Activated CD4-positive, alpha-beta T cell treated with anti-CD3 and anti-CD28 coated beads, Interleukin-10, Interleukin-2, amounts not matched to agents 100 ng/mL and 50 ng/mL, durations not matched to agents 16 hours and 8 hours (primary cell): ENCODE results near the gene LITAFD.
A peak's percentile ranks its signal among the peaks of the same experiment; 100 is the strongest.
"Not testable (repeated sequence)": the region's sequence is repeated elsewhere in the genome, so short reads cannot be mapped to it uniquely, and the experiment has no call there.

ENCODE experiments used
- DNase-seq: peaks from one replicate; pipeline ENCODE4 v3.0.0-alpha.2; 2020

LITAFD gene

GRCh38 chr16:8858994-8859912 is 22.9 kb upstream of the LITAFD start:
- DNase-seq, result no peak

GRCh38 chr16:8859913-8860881 is 22.0 kb upstream of the LITAFD start:
- no peak for DNase-seq

DNA sequence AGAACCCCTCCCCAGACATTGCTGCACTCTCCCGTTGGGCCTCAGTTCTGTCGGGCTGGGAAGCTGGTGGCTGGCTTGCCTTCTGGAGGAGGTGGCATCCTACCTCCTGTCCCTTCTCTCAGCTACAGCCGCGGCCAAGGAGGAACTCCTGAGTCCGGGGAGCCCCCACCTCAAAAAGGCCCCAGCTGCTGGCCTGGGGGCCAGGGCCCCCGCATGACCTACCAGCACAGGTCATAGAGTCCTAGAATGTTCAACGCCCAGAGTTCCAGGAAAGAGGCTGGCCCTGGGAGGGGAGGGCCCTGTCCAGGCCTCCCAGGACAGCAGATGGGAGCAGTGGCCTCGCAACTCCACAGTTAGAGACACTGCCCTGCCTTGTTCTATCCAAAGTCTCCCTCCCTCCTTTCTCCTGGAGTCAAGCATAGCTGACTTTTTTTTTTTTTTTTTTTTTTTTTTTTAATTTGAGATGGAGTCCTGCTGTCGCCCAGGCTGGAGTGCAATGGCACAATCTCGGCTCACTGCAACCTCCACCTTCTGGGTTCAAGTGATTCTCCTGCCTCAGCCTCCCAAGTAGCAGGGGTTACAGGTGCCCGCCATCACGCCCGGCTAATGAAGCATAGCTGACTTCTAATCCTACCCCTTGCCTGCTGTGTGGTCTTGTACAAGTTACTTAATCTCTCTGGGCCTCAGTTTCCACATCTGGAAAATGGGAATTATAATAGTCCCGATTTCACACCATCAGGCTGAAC is 20.4 kb upstream of the LITAFD start:
- DNase-seq, result no peak

GRCh38 chr16:8862309-8863130 is 19.6 kb upstream of the LITAFD start:
- no peak for DNase-seq

GRCh38 chr16:8863594-8864424 is 18.3 kb upstream of the LITAFD start:
- no peak for DNase-seq

GRCh38 chr16:8864480-8865110 is 17.6 kb upstream of the LITAFD start:
- no peak for DNase-seq

DNA sequence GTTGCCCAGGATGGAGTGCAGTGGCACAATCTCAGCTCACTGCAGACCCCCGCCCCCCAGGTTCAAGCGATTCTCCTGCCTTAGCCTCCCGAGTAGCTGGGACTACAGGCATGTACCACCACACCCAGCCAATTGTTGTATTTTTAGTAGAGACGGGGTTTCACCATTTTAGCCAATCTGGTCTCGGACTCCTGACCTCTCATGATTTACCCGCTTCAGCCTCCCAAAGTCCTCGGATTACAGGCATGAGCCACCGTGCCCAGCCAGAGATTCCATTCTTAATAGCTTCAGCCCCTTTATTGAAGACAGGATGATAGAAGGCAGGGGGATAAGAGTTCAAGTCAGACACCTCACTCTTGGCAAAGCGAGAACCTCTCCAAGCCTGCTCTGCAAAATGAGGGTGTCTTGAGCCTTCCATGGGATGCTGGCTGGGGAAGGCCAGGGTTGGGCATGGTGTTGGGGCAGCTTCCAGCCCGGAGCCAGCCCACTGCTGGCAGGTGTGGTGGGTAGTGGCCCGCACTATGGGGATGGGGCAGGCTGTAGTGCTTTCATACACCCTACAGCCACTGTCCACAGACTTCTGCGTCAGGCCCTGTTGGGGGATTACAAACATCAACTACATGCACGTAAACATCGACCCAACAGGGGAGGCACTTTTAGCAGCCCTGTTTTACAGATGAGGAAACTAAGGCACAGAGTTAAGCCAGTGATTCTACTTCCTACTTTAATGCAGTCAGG is 16.8 kb upstream of the LITAFD start:
- no peak for DNase-seq

DNA sequence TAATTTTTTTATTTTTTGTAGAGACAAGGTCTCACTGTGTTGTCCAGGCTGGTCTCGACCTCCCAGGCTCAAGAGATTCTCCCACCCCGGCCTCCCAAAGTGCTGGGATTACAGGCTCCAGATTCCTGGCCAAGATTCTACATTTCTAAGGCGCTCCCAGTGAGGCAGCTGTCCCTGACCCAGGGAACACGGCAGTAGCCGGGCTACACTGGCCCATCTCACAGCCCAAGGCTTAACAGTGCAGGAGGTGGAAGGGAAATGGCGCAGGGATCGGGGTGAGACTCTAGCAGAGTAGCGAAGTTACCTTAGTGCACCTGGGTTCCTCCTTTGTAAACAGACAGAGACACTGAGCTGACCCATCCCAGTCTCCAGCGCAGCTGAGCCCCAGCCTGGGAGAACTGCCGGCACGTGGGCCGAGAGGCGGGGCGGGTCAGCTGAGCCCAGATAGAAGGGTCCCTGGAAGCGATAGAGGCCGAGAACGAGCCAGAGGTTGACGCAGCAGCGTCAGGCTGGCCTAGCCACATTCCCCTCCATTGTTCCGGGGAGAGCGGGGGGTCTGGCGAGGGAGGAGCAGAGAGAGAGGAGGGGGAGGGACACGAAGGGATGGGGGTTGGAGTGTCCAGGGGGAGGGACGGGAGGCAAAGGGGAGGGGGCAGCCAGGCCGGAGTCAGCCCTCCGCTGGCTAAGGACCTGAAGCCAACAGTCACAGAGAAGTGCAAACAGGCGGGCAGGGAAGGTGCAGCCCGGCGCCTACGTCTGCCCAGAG is 15.8 kb upstream of the LITAFD start:
- no peak for DNase-seq

DNA sequence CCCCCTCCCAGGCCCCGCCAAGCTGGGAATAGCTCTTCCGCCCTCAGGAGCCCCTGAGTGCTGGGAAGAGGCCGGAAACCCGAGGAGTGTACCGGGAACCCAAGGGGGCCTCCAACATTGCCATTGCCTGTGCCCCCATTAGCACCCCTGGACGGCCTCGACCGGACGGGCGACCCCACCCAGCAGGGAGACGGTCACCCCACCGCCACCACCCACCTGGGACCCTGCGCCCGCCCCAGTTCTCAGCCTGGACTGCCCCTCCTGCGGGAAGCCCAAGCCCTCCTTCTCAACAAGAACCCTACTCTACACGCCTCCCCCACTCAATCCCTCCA is 15.3 kb upstream of the LITAFD start:
- no peak for DNase-seq

DNA sequence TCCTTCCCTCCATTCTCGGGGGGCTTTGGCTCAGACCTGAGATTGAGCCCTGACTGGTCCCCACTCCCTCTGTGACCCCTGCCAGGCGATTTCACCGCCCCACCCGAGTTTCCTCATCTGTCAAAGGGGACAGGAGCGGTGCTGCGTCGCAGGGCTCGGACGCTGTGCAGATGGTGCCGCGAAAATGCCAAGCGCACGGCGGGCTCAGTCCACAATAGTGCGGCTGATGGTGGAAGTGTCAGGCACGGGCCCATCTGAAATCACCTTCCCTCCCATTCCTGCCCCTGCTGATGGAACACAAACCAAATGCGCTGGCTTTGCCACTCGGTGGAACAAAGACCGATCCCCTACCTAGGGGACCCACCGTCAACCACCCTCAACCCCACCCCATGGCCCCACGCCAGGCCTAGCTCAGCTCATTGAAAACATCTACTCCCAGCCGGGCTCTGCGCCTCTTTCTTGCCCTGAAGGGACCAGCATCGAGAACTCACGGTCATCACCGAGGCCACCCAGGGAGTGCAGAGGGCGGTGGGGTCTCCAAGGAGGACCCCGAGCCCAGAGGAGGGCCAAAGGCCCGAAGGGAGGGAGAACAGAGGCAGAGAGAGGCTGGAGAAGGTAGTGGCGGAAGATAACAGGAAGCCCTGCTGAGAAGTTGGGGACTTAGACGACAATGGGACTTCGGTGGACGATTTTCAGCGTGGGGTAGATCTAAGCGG is 14.8 kb upstream of the LITAFD start:
- DNase-seq, result no peak

DNA sequence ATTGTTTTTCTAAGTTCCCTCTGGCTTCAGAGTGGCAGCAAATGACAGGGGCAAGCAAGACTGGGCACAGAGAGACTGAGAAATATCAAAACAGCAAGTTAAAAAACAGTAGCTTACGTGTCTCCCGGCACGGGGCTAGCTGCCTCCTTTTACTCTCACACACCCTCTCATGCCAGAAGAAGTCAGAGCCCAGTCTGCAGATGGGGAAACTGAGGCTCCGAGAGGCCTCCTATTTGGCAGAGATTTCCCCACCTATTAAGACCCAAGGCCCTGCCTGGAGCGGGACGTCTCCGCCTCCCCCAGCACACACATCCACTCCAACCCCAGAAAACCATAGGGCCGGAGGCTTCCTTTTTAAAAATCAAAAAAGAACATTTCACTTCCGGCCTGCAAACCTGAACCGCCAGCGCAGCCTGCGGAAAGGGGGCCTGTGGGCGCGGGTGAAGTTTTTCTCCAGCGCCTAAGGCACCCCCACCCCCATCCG is 14.2 kb upstream of the LITAFD start:
- DNase-seq, result peak; percentile 33

GRCh38 chr16:8868416-8869211 is 13.5 kb upstream of the LITAFD start, which contains the start of gene CARHSP1:
Gene CARHSP1, minus strand, starts transcription at chr16:8869006. Its CDS starts 9,678 bp downstream, at chr16:8859328.
- peak; percentile 90 for DNase-seq

DNA sequence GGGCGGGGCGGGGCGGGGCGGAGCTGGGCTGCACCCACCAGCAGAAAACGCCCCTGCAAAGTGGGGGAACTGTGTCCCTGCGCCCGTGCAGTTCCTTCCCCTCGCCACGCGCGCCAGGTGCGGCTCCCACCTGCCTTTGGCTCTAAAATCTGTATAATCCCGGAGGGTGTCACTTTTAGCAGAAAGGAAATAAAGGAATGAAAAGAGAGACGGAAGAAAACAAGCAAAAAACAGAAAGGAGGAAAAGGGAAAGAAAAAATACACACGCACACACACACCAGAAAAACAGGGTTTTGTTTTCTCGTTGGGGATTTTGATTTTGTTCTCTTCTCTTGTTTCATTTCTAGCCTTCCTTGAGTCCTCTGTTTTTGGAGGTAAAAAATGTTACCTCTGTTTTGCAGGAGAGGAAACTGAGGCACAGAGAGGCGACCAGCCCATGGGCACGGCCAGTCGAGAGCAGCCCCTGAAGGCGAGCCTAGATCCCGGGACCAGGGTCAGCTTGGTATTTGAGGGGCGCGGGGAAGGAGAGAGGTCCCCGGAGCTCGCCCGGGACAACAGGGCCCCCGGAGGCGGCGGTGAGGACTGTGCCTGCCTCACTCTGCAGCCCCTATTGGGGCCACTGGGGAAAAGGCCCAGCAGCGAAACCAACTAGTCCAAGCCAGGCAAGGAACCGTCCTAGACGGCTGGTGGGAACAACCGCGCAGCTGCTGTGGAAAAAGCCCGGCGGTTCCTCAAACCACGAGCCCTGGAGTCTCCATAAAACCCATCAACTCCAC is 12.8 kb upstream of the LITAFD start:
- DNase-seq, result no peak

DNA sequence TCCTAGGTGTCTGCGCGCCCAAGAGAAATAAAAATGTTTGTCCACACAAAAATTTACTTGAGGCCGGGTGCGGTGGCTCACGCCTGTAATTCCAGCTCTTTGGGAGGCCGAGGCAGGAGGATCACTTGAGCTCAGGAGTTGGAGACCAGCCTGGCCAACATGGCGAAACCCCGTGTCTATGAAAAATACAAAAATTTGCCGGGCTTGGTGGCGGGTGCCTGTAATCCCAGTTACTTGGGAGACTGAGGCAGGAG is 12.2 kb upstream of the LITAFD start:
- not testable (repeated sequence) for DNase-seq

DNA sequence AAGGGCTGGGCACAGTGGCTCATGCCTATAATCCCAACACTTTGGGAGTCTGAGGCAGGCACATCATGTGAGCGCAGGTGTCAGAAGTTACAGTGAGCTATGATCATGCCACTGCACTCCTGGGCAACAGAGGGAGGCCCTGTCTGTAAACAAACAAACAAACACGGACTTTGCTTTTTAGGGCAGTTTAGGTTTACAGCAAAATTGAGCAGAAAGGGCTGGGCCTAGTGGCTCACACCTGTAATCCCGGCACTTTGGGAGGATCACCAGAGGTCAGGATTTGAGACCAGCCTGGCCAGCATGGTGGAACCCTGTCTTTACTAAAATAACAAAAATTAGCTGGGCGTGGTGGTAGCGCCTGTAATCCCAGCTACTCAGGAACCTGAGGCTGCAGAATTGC is 10.1 kb upstream of the LITAFD start:
- no peak for DNase-seq

DNA sequence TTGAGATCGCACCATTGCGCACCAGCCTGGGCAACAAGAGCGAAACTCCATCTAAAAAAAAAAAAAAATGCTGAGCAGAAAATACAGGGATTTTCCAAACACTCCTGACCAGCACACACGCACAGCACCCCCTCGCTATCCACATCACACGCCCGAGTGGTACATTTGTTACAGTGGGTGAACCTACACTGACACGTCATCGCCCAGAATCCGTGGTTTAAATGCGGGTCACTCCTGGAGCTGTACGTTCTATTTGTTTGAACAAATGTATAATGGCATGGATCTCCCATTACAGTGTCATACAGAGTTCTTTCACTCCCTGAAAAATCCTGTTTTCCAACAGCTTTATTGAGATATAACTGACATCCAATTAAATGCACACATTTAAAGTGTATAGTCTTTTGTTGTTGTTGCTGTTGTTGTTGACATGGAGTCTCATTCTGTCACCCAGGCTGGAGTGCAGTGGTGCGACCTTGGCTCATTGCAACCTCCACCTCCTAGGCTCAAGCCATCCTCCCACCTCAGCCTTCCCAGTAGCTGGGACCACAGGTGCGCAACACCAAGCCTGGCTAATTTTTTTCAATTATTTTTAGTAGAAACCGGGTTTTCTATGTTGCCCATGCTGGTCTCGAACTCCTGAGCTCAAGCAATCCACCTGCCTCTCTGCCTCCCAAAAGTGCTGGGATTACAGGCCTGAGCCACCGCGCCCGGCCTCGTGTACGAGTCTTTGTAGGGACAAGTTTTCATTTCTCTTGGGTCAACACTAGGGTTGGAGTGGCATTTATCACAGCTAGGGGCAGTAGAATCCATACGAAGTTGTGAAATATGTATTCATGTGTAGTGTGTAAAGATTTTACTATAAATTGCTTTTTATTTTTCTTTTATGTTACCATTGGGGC is 8.9 kb upstream of the LITAFD start:
- no peak for DNase-seq
